ENCODE results near the gene RBM12.
A peak's percentile ranks its signal among the peaks of the same experiment; 100 is the strongest.

Gene RBM12

GRCh38 chr20:35632539-35633115 lies 32.1 kb downstream of the RBM12 start:
- H3K27ac Mint-ChIP-seq: no peak overlapping the region

DNA sequence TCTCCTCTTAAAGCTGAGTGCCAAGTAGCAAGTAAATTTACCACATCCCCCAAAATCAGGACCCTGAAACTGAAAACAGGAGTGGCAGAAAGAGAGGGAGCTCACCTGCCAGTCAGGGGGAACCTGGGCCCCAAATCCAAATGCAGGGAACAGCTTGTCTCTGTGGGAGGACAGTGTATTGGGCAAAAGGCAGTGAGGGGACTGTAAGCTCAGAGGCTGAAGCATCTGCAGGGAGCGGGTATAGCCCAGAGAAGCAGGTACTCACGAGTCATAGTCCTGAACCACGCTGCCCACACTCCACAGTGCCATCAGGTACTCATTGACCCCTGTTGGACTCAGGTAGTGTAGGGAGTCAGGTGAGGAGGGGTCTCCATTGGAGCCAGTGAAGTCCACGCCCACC lies 34.1 kb downstream of the RBM12 start:
- no peak for DNase-seq
- no peak overlapping the region for H3K4me3 Mint-ChIP-seq
- no peaks in the 10 kb centered on the region for H3K9me3 Mint-ChIP-seq
- H3K27me3 Mint-ChIP-seq: no peaks in the 10 kb centered on the region
- CTCF ChIA-PET: interaction anchor here (1.7 to 2.0 kb wide), 2 partner anchors 9 to 12 kb away, joined by 5 to 9 read pairs; no protein-coding TSS in a partner anchor
- no peak overlapping the region for H3K27ac Mint-ChIP-seq
- H3K36me3 Mint-ChIP-seq: peaks cover 45% of the 10 kb centered on the region
- H3K4me1 Mint-ChIP-seq: peaks cover 2% of the 10 kb centered on the region

More at GRCh38 chr20:35632539-35633115, 32.1 kb downstream of the RBM12 start:
- Mint-ChIP-seq H3K27me3 (no peaks in the 10 kb centered on the region), H3K36me3 (peaks cover 28% of the 10 kb centered on the region), H3K4me3 (no peak overlapping the region), H3K4me1 (peaks cover 2% of the 10 kb centered on the region), H3K9me3 (no peaks in the 10 kb centered on the region)
- no peak for DNase-seq
- CTCF ChIA-PET: interaction anchor here (1.5 kb wide), 1 partner anchor 13 kb away, joined by 5 read pairs; no protein-coding TSS in a partner anchor

DNA sequence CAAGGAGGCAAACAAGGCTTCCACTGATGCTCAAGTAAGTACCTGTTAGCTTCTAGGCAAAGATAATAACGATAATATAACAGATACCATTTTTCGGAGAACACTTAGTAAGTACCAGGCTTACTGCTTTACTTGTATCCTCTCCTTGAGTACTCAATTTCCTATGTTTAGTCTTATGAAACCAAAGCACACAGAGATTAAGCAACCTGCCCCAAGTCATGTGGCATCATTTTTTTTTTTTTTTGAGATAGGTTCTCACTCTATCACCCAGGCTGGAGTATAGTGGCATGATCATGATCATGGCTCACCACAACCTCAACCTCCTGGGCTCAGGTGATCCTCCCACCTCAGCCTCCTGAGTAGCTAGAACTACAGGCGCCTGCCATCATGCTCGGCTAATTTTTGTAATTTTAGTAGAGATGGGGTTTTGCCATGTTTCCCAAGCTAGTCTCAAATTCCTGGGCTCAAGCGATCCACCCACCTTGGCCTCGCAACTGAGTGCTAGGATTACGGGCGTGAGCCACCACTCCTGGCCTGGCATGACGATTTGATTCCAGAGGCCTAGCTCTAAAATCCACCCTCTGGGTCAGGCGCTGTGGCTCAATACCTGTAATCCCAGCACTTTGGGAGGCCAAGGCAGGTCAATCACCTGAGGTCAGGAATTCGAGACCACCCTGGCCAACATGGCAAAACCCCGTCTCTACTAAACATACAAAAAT lies 35.1 kb downstream of the RBM12 start:
- Mint-ChIP-seq H3K27me3 (no peaks in the 10 kb centered on the region), H3K4me1 (no peaks in the 10 kb centered on the region), H3K36me3 (peaks cover 49% of the 10 kb centered on the region), H3K9me3 (no peaks in the 10 kb centered on the region), H3K27ac (peak overlapping the region; percentile 20), H3K4me3 (no peak overlapping the region)
- CTCF ChIA-PET: interaction anchor here (0.7 to 2.0 kb wide), 2 partner anchors 9 to 11 kb away, joined by 3 to 9 read pairs; no protein-coding TSS in a partner anchor
- no peak for DNase-seq

GRCh38 chr20:35627121-35627520 lies 37.6 kb downstream of the RBM12 start:
- Mint-ChIP-seq H3K36me3 (peaks cover 47% of the 10 kb centered on the region), H3K27ac (no peak overlapping the region), H3K9me3 (no peaks in the 10 kb centered on the region), H3K27me3 (no peaks in the 10 kb centered on the region), H3K4me3 (no peak overlapping the region), H3K4me1 (no peaks in the 10 kb centered on the region)
- CTCF ChIA-PET: no interaction called here
- no peak for DNase-seq

DNA sequence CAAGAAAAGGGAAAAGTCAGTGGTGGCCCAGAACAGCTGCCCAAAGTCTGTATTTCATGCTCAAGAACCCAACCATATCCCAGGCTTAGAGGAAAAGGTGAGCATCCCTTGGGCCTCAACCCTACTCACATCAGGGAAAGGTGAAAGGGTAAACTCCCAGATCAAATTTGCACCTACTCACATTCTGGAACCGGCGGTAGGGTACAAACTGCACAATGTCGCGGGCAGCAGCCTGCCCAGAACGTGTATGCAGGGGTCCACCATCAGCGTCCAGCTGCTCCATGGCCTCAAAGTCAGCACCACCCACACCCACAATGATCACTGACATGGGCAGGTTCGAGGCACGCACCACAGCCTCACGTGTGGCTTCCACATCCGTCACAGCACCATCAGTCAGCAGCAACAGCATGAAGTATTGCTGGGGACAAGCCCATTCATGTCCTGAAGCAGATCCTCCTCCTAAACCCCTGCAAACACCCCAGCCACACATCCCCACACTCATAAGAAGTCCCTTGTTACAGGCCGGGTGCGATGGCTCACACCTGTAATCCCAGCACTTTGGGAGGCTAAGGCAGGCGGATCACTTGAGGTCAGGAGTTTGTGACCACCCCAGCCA lies 38.2 kb downstream of the RBM12 start:
- H3K27ac Mint-ChIP-seq: no peak overlapping the region
- DNase-seq: no peak
- no peak overlapping the region for H3K4me3 Mint-ChIP-seq

GRCh38 chr20:35625584-35626385 lies 38.9 kb downstream of the RBM12 start:
- Mint-ChIP-seq H3K27ac (peak overlapping the region; percentile 25), H3K27me3 (no peaks in the 10 kb centered on the region), H3K4me1 (no peaks in the 10 kb centered on the region), H3K36me3 (peaks cover 50% of the 10 kb centered on the region), H3K4me3 (no peak overlapping the region), H3K9me3 (no peaks in the 10 kb centered on the region)
- CTCF ChIA-PET: interaction anchor here (1.3 kb wide), 1 partner anchor 75 kb away, joined by 3 read pairs; no protein-coding TSS in a partner anchor
- DNase-seq: no peak

More for the DNA sequence above, 38.2 kb downstream of the RBM12 start:
- CTCF ChIA-PET: no interaction called here
- Mint-ChIP-seq H3K9me3 (no peaks in the 10 kb centered on the region), H3K4me1 (no peaks in the 10 kb centered on the region), H3K27me3 (no peaks in the 10 kb centered on the region), H3K36me3 (peaks cover 51% of the 10 kb centered on the region)

GRCh38 chr20:35621560-35621946 lies 43.1 kb downstream of the RBM12 start:
- CTCF ChIA-PET: interaction anchor here (2.1 kb wide), 1 partner anchor 10 kb away, joined by 5 read pairs; no protein-coding TSS in a partner anchor
- H3K36me3 Mint-ChIP-seq: peaks cover 23% of the 10 kb centered on the region
- peaks cover 31% of the 10 kb centered on the region for H3K4me1 Mint-ChIP-seq
- H3K4me3 Mint-ChIP-seq: no peak overlapping the region
- no peaks in the 10 kb centered on the region for H3K9me3 Mint-ChIP-seq
- H3K27ac Mint-ChIP-seq: no peak overlapping the region
- DNase-seq: no peak
- H3K27me3 Mint-ChIP-seq: peaks cover 23% of the 10 kb centered on the region

- CTCF ChIA-PET: interaction anchor here (0.9 to 2.9 kb wide), 4 partner anchors 8 to 19 kb away, joined by 3 to 12 read pairs (median 8); no protein-coding TSS in a partner anchor
- Mint-ChIP-seq H3K4me3 (no peak overlapping the region), H3K9me3 (no peaks in the 10 kb centered on the region), H3K27me3 (peaks cover 23% of the 10 kb centered on the region), H3K27ac (no peak overlapping the region), H3K4me1 (peaks cover 35% of the 10 kb centered on the region), H3K36me3 (peaks cover 18% of the 10 kb centered on the region)
- no peak for DNase-seq
Observed at GRCh38 chr20:35620818-35621559, 43.7 kb downstream of the RBM12 start.

GRCh38 chr20:35619196-35620095 lies 45.3 kb downstream of the RBM12 start:
- H3K27me3 Mint-ChIP-seq: peaks cover 23% of the 10 kb centered on the region
- H3K27ac Mint-ChIP-seq: peak overlapping the region; percentile 55
- H3K36me3 Mint-ChIP-seq: peaks cover 10% of the 10 kb centered on the region
- no peaks in the 10 kb centered on the region for H3K9me3 Mint-ChIP-seq
- CTCF ChIA-PET: interaction anchor here (0.7 to 2.9 kb wide), 17 partner anchors 10 to 335 kb away, joined by 3 to 12 read pairs (median 4); partner anchors contain the start of gene SCAND1
- peak overlapping the region; percentile 84 for H3K4me3 Mint-ChIP-seq
- peaks cover 42% of the 10 kb centered on the region for H3K4me1 Mint-ChIP-seq
- DNase-seq: peak; percentile 80

DNA sequence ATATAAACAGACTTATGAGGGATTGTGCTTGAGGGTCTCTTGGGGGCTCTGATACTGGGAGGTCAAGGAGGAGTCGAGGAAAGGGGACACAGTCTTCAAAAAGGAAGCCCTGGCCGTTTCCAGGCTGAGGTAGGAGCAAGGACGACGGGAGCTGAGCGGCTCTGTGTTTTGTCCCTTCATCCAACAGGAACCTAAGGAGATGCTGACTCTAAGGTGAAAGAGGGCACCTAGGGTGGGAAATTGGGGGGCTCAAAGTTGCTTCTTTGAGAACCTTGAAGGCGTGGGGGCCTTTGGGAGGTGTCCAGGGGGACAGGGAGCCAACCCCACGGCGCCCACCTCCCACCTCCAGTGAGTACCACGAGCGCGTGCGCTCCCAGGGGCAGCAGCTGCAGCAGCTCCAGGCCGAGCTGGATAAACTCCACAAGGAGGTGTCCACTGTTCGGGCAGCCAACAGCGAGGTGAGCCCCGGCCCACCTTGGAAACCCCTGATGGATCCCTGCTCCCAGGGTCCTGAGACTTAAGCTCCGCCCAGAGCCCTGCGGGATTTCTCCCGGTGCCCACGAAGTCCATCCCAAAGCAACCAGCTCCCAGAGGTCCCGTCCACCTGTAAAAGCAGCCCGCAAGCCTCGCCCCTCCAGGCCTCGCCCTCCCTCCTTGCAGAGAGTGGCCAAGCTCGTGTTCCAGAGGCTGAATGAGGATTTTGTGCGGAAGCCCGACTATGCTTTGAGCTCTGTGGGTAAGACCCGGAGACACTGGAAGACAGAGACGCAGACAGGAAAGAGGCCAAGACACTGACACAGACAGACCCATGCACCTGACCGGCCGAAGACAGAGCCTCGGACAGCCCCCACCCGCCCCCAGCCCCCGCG lies 46.2 kb downstream of the RBM12 start:
- CTCF ChIA-PET: interaction anchor here (0.9 to 2.9 kb wide), 15 partner anchors 11 to 336 kb away, joined by 3 to 12 read pairs (median 4); partner anchors contain the start of gene SCAND1
- peak; percentile 43 for DNase-seq
- peaks cover 42% of the 10 kb centered on the region for H3K4me1 Mint-ChIP-seq
- peak overlapping the region; percentile 84 for H3K4me3 Mint-ChIP-seq
- peaks cover 27% of the 10 kb centered on the region for H3K27me3 Mint-ChIP-seq
- peak overlapping the region; percentile 69 for H3K27ac Mint-ChIP-seq
- H3K9me3 Mint-ChIP-seq: no peaks in the 10 kb centered on the region
- H3K36me3 Mint-ChIP-seq: peaks cover 10% of the 10 kb centered on the region

DNA sequence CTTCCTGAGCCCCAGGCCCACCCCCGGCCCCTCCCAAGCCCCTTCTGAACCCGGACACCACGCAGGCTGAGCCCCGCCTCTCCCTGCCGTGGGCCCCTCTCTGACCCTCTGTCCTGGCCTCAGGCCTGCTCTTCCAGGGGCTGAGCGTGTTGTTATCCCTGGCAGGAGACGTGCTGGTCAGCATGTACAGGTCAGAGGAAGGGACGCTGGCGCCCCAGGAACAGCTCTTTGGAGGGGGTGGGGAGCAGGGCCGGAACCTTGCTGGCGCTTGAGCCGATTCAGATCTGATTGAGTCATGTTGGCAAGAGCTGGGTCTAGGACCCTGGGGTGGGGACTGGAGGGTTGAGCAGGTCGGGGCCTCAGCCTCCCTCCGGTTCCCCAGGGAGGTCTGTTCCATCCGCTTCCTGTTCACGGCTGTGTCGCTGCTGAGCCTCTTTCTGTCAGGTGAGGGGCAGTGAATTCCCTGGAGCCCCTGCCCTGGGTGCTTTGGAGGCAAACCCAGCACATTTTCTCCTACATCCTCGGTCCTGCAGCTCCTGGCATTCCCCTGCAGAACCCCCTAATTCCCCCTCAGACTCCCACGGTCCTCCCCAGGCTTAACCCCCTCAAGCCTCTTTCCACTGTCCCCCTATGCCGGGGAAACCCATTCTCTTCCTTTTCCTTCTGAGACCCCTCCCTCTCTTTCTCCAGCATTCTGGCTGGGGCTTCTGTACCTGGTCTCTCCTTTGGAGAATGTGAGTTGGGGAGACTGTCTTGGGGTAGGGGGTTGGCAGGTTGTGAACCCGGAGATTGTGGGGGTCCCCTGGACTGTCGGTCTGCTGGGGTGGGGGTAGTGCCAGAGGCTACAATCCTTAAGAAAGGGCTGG lies 47.1 kb downstream of the RBM12 start:
- CTCF ChIA-PET: interaction anchor here (0.9 to 2.1 kb wide), 5 partner anchors 13 to 337 kb away, joined by 3 to 6 read pairs (median 4); partner anchors contain the start of gene SCAND1
- Mint-ChIP-seq H3K4me1 (peaks cover 42% of the 10 kb centered on the region), H3K27ac (peak overlapping the region; percentile 82), H3K36me3 (peaks cover 8% of the 10 kb centered on the region), H3K4me3 (peak overlapping the region; percentile 84), H3K27me3 (peaks cover 29% of the 10 kb centered on the region), H3K9me3 (no peaks in the 10 kb centered on the region)
- peak; percentile 65 for DNase-seq

Data from activated naive CD4-positive, alpha-beta T cell treated with anti-CD3 and anti-CD28 coated beads, Interleukin-2, amount 10 ng/mL, durations not matched to agents 7 days and 5 days (primary cell).